Motor neuron (in vitro differentiated cells): ENCODE data around the gene ZMYND8. TPM values are rescaled to one million over a fixed set of nuclear protein-coding genes. Genes with fewer than 3 reads are reported as not detected.
"Not testable (repeated sequence)": the region's sequence is repeated elsewhere in the genome, so short reads cannot be mapped to it uniquely, and the experiment has no call there.

Source experiments
- ATAC-seq, 8 experiments: fragments of 200-7000 bp; cut with Tn5 transposase; replicated peaks in 6 of 8; 2 replicates each; pipeline ENCODE4 v1.8.0; 2021; ENCODE audit warnings: mild to moderate bottlenecking in 8 of 8, moderate library complexity in 8 of 8
- H3K27ac ChIP-seq, 2 donors: fragments of 250-450 bp; sonication (Bioruptor Pico); 2 replicates each; pipeline ENCODE4 v1.9.0; 2021; ENCODE audit warnings: antibody characterized with exemption in 2 of 2, mild to moderate bottlenecking in 2 of 2, moderate library complexity in 1 of 2
- H3K4me1 ChIP-seq, 2 donors: fragments of 250-450 bp; sonication (Bioruptor Pico); replicated peaks in 1 of 2; 2 replicates each; pipeline ENCODE4 v1.6.1; 2021; ENCODE audit warnings: antibody characterized with exemption in 2 of 2, mild to moderate bottlenecking in 2 of 2, moderate library complexity in 1 of 2
- H3K4me3 ChIP-seq, 5 donors: fragments of 250-450 bp; sonication (Bioruptor Pico); 2 replicates each; pipeline ENCODE4 v1.9.0; 2021; ENCODE audit warnings: antibody characterized with exemption in 5 of 5, mild to moderate bottlenecking in 5 of 5, moderate library complexity in 4 of 5
- WGBS, 10 experiments: fragments of 450-650 bp; shearing (Covaris generic); methylation state at CpG; one replicate each; pipeline ENCODE4 v1.0.0; 2022; 5-methylcytosine and 5-hydroxymethylcytosine counted together
- in situ Hi-C, 9 experiments: fragments of 400-800 bp; cut with MboI; loops; one replicate each; pipeline ENCODE4 v1.15.0; 2021; ENCODE audit warnings: low sequenced_read_pairs in 9 of 9, low pct_unique_long_range_greater_than_20kb in 2 of 9; ENCODE audit not compliant: unreplicated experiment in 9 of 9
- total RNA-seq, 8 experiments: library from RNA; unstranded; fragments of 300-600 nt; gene quantifications; 2 replicates each; pipeline versions ENCODE4 v1.2.3 to v1.2.4, GENCODE V29; 2022

ZMYND8 gene
- total RNA-seq, 8 experiments from 2014 or later = 18.1 to 90.8 (median 36.7) TPM

GRCh38 chr20:47208534-47209174, 147.8 kb downstream of the ZMYND8 start:
- in situ Hi-C loops = loop anchor here in 1 of 9 experiments (10.0 kb wide), 1 partner anchor 176 kb away; no protein-coding TSS in a partner anchor
- no peak overlapping the region for H3K4me3 ChIP-seq
- 79 to 100% (median 98%) methylated on average over 3 to 9 of the region's 18 CpGs; no CpG with 5 or more reads in 5 of the 10 experiments for WGBS, 10 experiments
- peaks cover 3 to 5% of the 10 kb centered on the region in 2 donors for H3K4me1 ChIP-seq
- no peak overlapping the region for H3K27ac ChIP-seq
- no peak for ATAC-seq

GRCh38 chr20:47206962-47207641, 149.4 kb downstream of the ZMYND8 start:
- peak in 1 of 8 experiments; percentile 24 for ATAC-seq
- in situ Hi-C loops = loop anchor here in 1 of 9 experiments (10.0 kb wide), 1 partner anchor 178 kb away; no protein-coding TSS in a partner anchor
- Histone ChIP-seq H3K4me3 (no peak overlapping the region), H3K27ac (no peak overlapping the region), H3K4me1 (peaks cover 3 to 5% of the 10 kb centered on the region in 2 donors)
- 0 to 94% (median 77%) methylated on average over 1 to 7 of the region's 9 CpGs; no CpG with 5 or more reads in 1 of the 10 experiments for WGBS, 10 experiments

GRCh38 chr20:47206552-47206951, 149.9 kb downstream of the ZMYND8 start:
- in situ Hi-C loops = loop anchor here in 1 of 9 experiments (10.0 kb wide), 1 partner anchor 178 kb away; no protein-coding TSS in a partner anchor
- H3K4me1 ChIP-seq, H3K27ac ChIP-seq, H3K4me3 ChIP-seq, ATAC-seq: not testable (repeated sequence)
- WGBS, 10 experiments = 76 to 100% (median 89%) methylated on average over 1 to 8 of the region's 10 CpGs; no CpG with 5 or more reads in 1 of the 10 experiments

GRCh38 chr20:47205577-47206123, 150.8 kb downstream of the ZMYND8 start:
- peak; percentile 41 to 91 (median 70) for ATAC-seq
- in situ Hi-C loops = loop anchor here in 1 of 9 experiments (10.0 kb wide), 1 partner anchor 179 kb away; no protein-coding TSS in a partner anchor
- Histone ChIP-seq H3K4me1 (peaks cover 3 to 5% of the 10 kb centered on the region in 2 donors), H3K27ac (no peak overlapping the region), H3K4me3 (no peak overlapping the region)
- 61 to 88% (median 80%) methylated on average over 1 to 6 of the region's 9 CpGs; no CpG with 5 or more reads in 5 of the 10 experiments for WGBS, 10 experiments

GRCh38 chr20:47204850-47205122, 151.7 kb downstream of the ZMYND8 start:
- in situ Hi-C loops = loop anchor here in 1 of 9 experiments (10.0 kb wide), 1 partner anchor 180 kb away; no protein-coding TSS in a partner anchor
- H3K27ac ChIP-seq, H3K4me1 ChIP-seq, ATAC-seq, H3K4me3 ChIP-seq: not testable (repeated sequence)
- WGBS, 10 experiments = 79 to 100% (median 94%) methylated on average over 2 to 9 of the region's 11 CpGs; no CpG with 5 or more reads in 2 of the 10 experiments

- Histone ChIP-seq H3K4me3 (no peak overlapping the region), H3K27ac (no peak overlapping the region), H3K4me1 (peaks cover 3 to 5% of the 10 kb centered on the region in 2 donors)
- WGBS, 10 experiments = 29 to 100% (median 85%) methylated on average over 1 to 8 of the region's 12 CpGs; no CpG with 5 or more reads in 2 of the 10 experiments
- no peak for ATAC-seq
- in situ Hi-C loops = loop anchor here in 1 of 9 experiments (10.0 kb wide), 1 partner anchor 181 kb away; no protein-coding TSS in a partner anchor
These were observed 152.3 kb downstream of the ZMYND8 start for GRCh38 chr20:47204008-47204849.

GRCh38 chr20:47202733-47203667, 153.5 kb downstream of the ZMYND8 start:
- Histone ChIP-seq H3K4me3 (no peak overlapping the region), H3K4me1 (peaks cover 3 to 5% of the 10 kb centered on the region in 2 donors), H3K27ac (no peak overlapping the region)
- 73 to 100% (median 92%) methylated on average over 1 to 8 of the region's 10 CpGs; no CpG with 5 or more reads in 1 of the 10 experiments for WGBS, 10 experiments
- ATAC-seq = no peak
- in situ Hi-C loops = loop anchor here in 1 of 9 experiments (10.0 kb wide), 1 partner anchor 182 kb away; no protein-coding TSS in a partner anchor

GRCh38 chr20:47201074-47201730, 155.3 kb downstream of the ZMYND8 start:
- Histone ChIP-seq H3K27ac (no peak overlapping the region), H3K4me3 (no peak overlapping the region), H3K4me1 (no peaks in the 10 kb centered on the region)
- in situ Hi-C loops = loop anchor here in 1 of 9 experiments (10.0 kb wide), 1 partner anchor 184 kb away; no protein-coding TSS in a partner anchor
- WGBS, 10 experiments = 45 to 100% (median 80%) methylated on average over 1 to 6 of the region's 9 CpGs; no CpG with 5 or more reads in 3 of the 10 experiments
- peak in 3 of 8 experiments; percentile 56 to 67 (median 67) for ATAC-seq

- ATAC-seq = no peak
- no peak overlapping the region for H3K27ac ChIP-seq
- no peak overlapping the region for H3K4me3 ChIP-seq
- WGBS, 10 experiments = 78 to 100% (median 99%) methylated on average over 1 to 13 of the region's 14 CpGs; no CpG with 5 or more reads in 1 of the 10 experiments
- no peaks in the 10 kb centered on the region for H3K4me1 ChIP-seq
- in situ Hi-C loops = loop anchor here in 2 of 9 experiments (25.0 kb wide), 1 partner anchor 188 kb away; no protein-coding TSS in a partner anchor
These were observed 157.4 kb downstream of the ZMYND8 start for GRCh38 chr20:47198996-47199552.

- in situ Hi-C loops = loop anchor here in 2 of 9 experiments (25.0 kb wide), 1 partner anchor 189 kb away; no protein-coding TSS in a partner anchor
- ATAC-seq = no peak
- no peak overlapping the region for H3K4me3 ChIP-seq
- WGBS, 10 experiments = 87 to 100% (median 96%) methylated on average over 1 to 3 of the region's 3 CpGs; no CpG with 5 or more reads in 6 of the 10 experiments
- H3K27ac ChIP-seq = no peak overlapping the region
- no peaks in the 10 kb centered on the region for H3K4me1 ChIP-seq
These were observed 158.2 kb downstream of the ZMYND8 start for GRCh38 chr20:47198254-47198671.
